Mammary epithelial cell (primary cell): Measurements from ENCODE around the gene EFNA4.

ENCODE experiments used
- EZH2 ChIP-seq: IDR thresholded peaks from 2 replicates; pipeline ENCODE4 v1.6.1; 2012; ENCODE audit warnings: low read length, inconsistent platforms, borderline replicate concordance
- TF ChIP-seq, protein P1 (sequence below), 2 donors: IDR thresholded peaks in 1 of 2; conservative IDR thresholded peaks in 1 of 2; 2 replicates each; pipeline ENCODE4 v1.5.1; 2011 to 2012; ENCODE audit warnings: inconsistent platforms in 2 of 2, low read length in 2 of 2, mild to moderate bottlenecking in 2 of 2, control low read depth in 1 of 2, low read depth in 1 of 2; ENCODE audit not compliant: insufficient read depth in 1 of 2; ENCODE audit errors: extremely low read depth in 1 of 2

DNA sequence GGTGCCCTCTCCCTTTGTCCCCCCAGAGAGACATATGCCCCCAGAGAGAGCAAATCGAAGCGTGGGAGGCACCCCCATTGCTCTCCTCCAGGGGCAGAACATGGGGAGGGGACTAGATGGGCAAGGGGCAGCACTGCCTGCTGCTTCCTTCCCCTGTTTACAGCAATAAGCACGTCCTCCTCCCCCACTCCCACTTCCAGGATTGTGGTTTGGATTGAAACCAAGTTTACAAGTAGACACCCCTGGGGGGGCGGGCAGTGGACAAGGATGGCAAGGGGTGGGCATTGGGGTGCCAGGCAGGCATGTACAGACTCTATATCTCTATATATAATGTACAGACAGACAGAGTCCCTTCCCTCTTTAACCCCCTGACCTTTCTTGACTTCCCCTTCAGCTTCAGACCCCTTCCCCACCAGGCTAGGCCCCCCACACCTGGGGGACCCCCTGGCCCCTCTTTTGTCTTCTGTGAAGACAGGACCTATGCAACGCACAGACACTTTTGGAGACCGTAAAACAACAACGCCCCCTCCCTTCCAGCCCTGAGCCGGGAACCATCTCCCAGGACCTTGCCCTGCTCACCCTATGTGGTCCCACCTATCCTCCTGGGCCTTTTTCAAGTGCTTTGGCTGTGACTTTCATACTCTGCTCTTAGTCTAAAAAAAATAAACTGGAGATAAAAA lies 23.5 kb downstream of the EFNA4 start:
- TF ChIP-seq, protein P1, sequence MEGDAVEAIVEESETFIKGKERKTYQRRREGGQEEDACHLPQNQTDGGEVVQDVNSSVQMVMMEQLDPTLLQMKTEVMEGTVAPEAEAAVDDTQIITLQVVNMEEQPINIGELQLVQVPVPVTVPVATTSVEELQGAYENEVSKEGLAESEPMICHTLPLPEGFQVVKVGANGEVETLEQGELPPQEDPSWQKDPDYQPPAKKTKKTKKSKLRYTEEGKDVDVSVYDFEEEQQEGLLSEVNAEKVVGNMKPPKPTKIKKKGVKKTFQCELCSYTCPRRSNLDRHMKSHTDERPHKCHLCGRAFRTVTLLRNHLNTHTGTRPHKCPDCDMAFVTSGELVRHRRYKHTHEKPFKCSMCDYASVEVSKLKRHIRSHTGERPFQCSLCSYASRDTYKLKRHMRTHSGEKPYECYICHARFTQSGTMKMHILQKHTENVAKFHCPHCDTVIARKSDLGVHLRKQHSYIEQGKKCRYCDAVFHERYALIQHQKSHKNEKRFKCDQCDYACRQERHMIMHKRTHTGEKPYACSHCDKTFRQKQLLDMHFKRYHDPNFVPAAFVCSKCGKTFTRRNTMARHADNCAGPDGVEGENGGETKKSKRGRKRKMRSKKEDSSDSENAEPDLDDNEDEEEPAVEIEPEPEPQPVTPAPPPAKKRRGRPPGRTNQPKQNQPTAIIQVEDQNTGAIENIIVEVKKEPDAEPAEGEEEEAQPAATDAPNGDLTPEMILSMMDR (conservative IDR thresholded peaks at IDR 0.05 in 1 of 2, IDR thresholded peaks at IDR 0.05 in 1 of 2; ENCODE audit: extremely low read depth in 1 of 2, insufficient read depth in 1 of 2, low read depth in 1 of 2, low read length in 2 of 2) = no peak
- no peak for TF ChIP-seq EZH2
